Ecto neural progenitor cell (in vitro differentiated cells): Measurements from ENCODE around the gene MUC7.
"Not testable (repeated sequence)": the region's sequence is repeated elsewhere in the genome, so short reads cannot be mapped to it uniquely, and the experiment has no call there.

Source experiments
- DNase-seq: peaks from one replicate; pipeline ENCODE4 v3.0.0-alpha.2; 2018; ENCODE audit warnings: low spot score

The MUC7 gene

GRCh38 chr4:70471897-70472296 is at the start of gene MUC7:
Gene MUC7 (plus strand): TSS chr4:70472197. CDS start chr4:70474022, 1,825 bp downstream.
- no peak for DNase-seq

- DNase-seq: no peak
Observed at GRCh38 chr4:70425306-70425705, 46.7 kb upstream of the MUC7 start.

GRCh38 chr4:70426789-70427188 is 45.2 kb upstream of the MUC7 start:
- DNase-seq: no peak

- DNase-seq: peak; percentile 56
Observed at GRCh38 chr4:70437197-70437596, 34.8 kb upstream of the MUC7 start.

- DNase-seq: no peak
Observed at GRCh38 chr4:70442474-70442873, 29.5 kb upstream of the MUC7 start.

- no peak for DNase-seq
Observed at GRCh38 chr4:70443329-70443728, 28.7 kb upstream of the MUC7 start.

GRCh38 chr4:70449220-70449619 is 22.8 kb upstream of the MUC7 start:
- DNase-seq: no peak

GRCh38 chr4:70452946-70453345 is 19.1 kb upstream of the MUC7 start:
- no peak for DNase-seq

GRCh38 chr4:70463335-70463734 is 8.7 kb upstream of the MUC7 start:
- DNase-seq: no peak

- no peak for DNase-seq
Observed at GRCh38 chr4:70473679-70474078, 1.7 kb downstream of the MUC7 start.

GRCh38 chr4:70488748-70489147 is 16.8 kb downstream of the MUC7 start:
- DNase-seq: no peak

- no peak for DNase-seq
Observed at GRCh38 chr4:70496231-70496630, 24.2 kb downstream of the MUC7 start.

GRCh38 chr4:70501838-70502237 is 29.8 kb downstream of the MUC7 start:
- not testable (repeated sequence) for DNase-seq

- DNase-seq: no peak
Observed at GRCh38 chr4:70504733-70505132, 32.7 kb downstream of the MUC7 start.

- peak; percentile 67 for DNase-seq
Observed at GRCh38 chr4:70505151-70505748, 33.3 kb downstream of the MUC7 start.

- DNase-seq: no peak
Observed at GRCh38 chr4:70508801-70509200, 36.8 kb downstream of the MUC7 start.

- DNase-seq: no peak
Observed at GRCh38 chr4:70511365-70511764, 39.4 kb downstream of the MUC7 start.

- no peak for DNase-seq
Observed at GRCh38 chr4:70515367-70516250, 43.6 kb downstream of the MUC7 start.

- no peak for DNase-seq
Observed at GRCh38 chr4:70518269-70518668, 46.3 kb downstream of the MUC7 start, which contains the start of gene AMTN. Gene AMTN (plus strand): TSS chr4:70518569. CDS start chr4:70518778, 209 bp downstream.

GRCh38 chr4:70518716-70519115 is 46.7 kb downstream of the MUC7 start:
- DNase-seq: no peak

GRCh38 chr4:70522626-70523025 is 50.6 kb downstream of the MUC7 start:
- DNase-seq: no peak

- DNase-seq: no peak
Observed at GRCh38 chr4:70530997-70531396, 59.0 kb downstream of the MUC7 start.

GRCh38 chr4:70531981-70532380 is 60.0 kb downstream of the MUC7 start:
- DNase-seq: no peak
